H9 (cell line): ENCODE results near the gene RAB3IP. TPM values are rescaled to one million over a fixed set of nuclear protein-coding genes. Genes with fewer than 3 reads are reported as not detected.

Experiments
- DNase-seq: peaks from one replicate; pipeline ENCODE4 v3.0.0-alpha.2; 2017
- H2AFZ ChIP-seq: one replicate; pipeline ENCODE4 v1.6.1; 2013; ENCODE audit warnings: mild to moderate bottlenecking, low read length, control low read depth, moderate library complexity
- H2AK5ac ChIP-seq: 2 replicates; pipeline ENCODE4 v1.6.1; 2013; ENCODE audit warnings: low read length, control low read depth, mixed read lengths; ENCODE audit not compliant: insufficient read length
- H2BK120ac ChIP-seq: one replicate; pipeline ENCODE4 v1.6.1; 2013; ENCODE audit warnings: low read depth, mild to moderate bottlenecking, low read length, control low read depth, inconsistent platforms; ENCODE audit not compliant: poor library complexity, severe bottlenecking
- H2BK12ac ChIP-seq: 2 replicates; pipeline ENCODE4 v1.6.1; 2013; ENCODE audit warnings: low read length, control low read depth, mixed read lengths, low read depth; ENCODE audit not compliant: insufficient read length
- H2BK15ac ChIP-seq: 2 replicates; pipeline ENCODE4 v1.6.1; 2013; ENCODE audit warnings: low read depth, low read length, control low read depth
- H2BK20ac ChIP-seq: one replicate; pipeline ENCODE4 v1.6.1; 2013; ENCODE audit warnings: low read depth, mild to moderate bottlenecking, low read length, control low read depth, inconsistent platforms; ENCODE audit not compliant: poor library complexity, severe bottlenecking
- H2BK5ac ChIP-seq: 2 replicates; pipeline ENCODE4 v1.6.1; 2013; ENCODE audit warnings: low read length, control low read depth, mixed read lengths; ENCODE audit not compliant: insufficient read length
- H3K14ac ChIP-seq: 2 replicates; pipeline ENCODE4 v1.6.1; 2013; ENCODE audit warnings: low read length, control low read depth; ENCODE audit not compliant: insufficient read depth
- H3K18ac ChIP-seq: 2 replicates; pipeline ENCODE4 v1.6.1; 2013; ENCODE audit warnings: low read depth, mild to moderate bottlenecking, mixed read lengths, low read length, control low read depth; ENCODE audit not compliant: insufficient read length
- H3K23ac ChIP-seq: 2 replicates; pipeline ENCODE4 v1.6.1; 2013; ENCODE audit warnings: low read length, control low read depth, mixed read lengths, low read depth; ENCODE audit not compliant: insufficient read length
- H3K23me2 ChIP-seq: 2 replicates; pipeline ENCODE4 v1.6.1; 2013; ENCODE audit warnings: low read depth, mild to moderate bottlenecking, mixed read lengths, low read length, control low read depth; ENCODE audit not compliant: insufficient read length, poor library complexity, severe bottlenecking
- H3K27ac ChIP-seq: 2 replicates; pipeline ENCODE4 v1.5.1; 2013; ENCODE audit warnings: low read length, control low read depth, mixed read lengths, low read depth; ENCODE audit not compliant: insufficient read length
- H3K27me3 ChIP-seq: 2 replicates; pipeline ENCODE4 v1.6.1; 2013; ENCODE audit warnings: low read length, control low read depth, inconsistent platforms; ENCODE audit not compliant: insufficient read depth
- H3K4ac ChIP-seq: 2 replicates; pipeline ENCODE4 v1.6.1; 2013; ENCODE audit warnings: low read depth, mild to moderate bottlenecking, control low read depth, inconsistent platforms, low read length, moderate library complexity
- H3K4me1 ChIP-seq: 2 replicates; pipeline ENCODE4 v1.6.1; 2013; ENCODE audit warnings: low read length, control low read depth, inconsistent platforms; ENCODE audit not compliant: insufficient read depth
- H3K4me2 ChIP-seq: 2 replicates; pipeline ENCODE4 v1.6.1; 2013; ENCODE audit warnings: low read length, control low read depth, mixed read lengths; ENCODE audit not compliant: insufficient read length, insufficient read depth
- H3K56ac ChIP-seq: 2 replicates; pipeline ENCODE4 v1.6.1; 2013; ENCODE audit warnings: low read depth, mild to moderate bottlenecking, mixed read lengths, low read length, control low read depth; ENCODE audit not compliant: insufficient read length
- H3K79me1 ChIP-seq: 2 replicates; pipeline ENCODE4 v1.6.1; 2013; ENCODE audit warnings: low read depth, mild to moderate bottlenecking, moderate library complexity, low read length, control low read depth, inconsistent platforms; ENCODE audit not compliant: insufficient read depth, poor library complexity, severe bottlenecking
- H3K79me2 ChIP-seq: 2 replicates; pipeline ENCODE4 v1.6.1; 2013; ENCODE audit warnings: low read length, control low read depth, inconsistent platforms; ENCODE audit not compliant: insufficient read depth
- H3K9ac ChIP-seq: 2 replicates; pipeline ENCODE4 v1.6.1; 2013; ENCODE audit warnings: low read length, control low read depth, mixed read lengths; ENCODE audit not compliant: insufficient read length; ENCODE audit errors: extremely low read depth
- H3K9me3 ChIP-seq: one replicate; pipeline ENCODE4 v1.6.1; 2013; ENCODE audit warnings: low read depth, low read length, inconsistent platforms; ENCODE audit not compliant: control insufficient read depth
- H3T11ph ChIP-seq: one replicate; pipeline ENCODE4 v1.6.1; 2013; ENCODE audit warnings: mild to moderate bottlenecking, low read length, control low read depth, inconsistent platforms
- H4K20me1 ChIP-seq: one replicate; pipeline ENCODE4 v1.6.1; 2013; ENCODE audit not compliant: control insufficient read depth, insufficient read length, insufficient read depth
- H4K5ac ChIP-seq: 2 replicates; pipeline ENCODE4 v1.6.1; 2013; ENCODE audit warnings: low read depth, mild to moderate bottlenecking, mixed read lengths, low read length, control low read depth; ENCODE audit not compliant: insufficient read length
- H4K8ac ChIP-seq: replicated peaks from 2 replicates; pipeline ENCODE4 v1.6.1; 2013; ENCODE audit warnings: low read length, control low read depth, mixed read lengths, low read depth; ENCODE audit not compliant: insufficient read length
- H4K91ac ChIP-seq: 2 replicates; pipeline ENCODE4 v1.6.1; 2013; ENCODE audit warnings: low read depth, mild to moderate bottlenecking, moderate library complexity, mixed read lengths, low read length, control low read depth; ENCODE audit not compliant: insufficient read length
- H3K27ac Mint-ChIP-seq, 3 experiments: 2 replicates in 2 of 3; 3 replicates in 1 of 3; pipeline ENCODE4 v1.8.0; 2020 to 2021; ENCODE audit warnings: mixed read lengths in 3 of 3, mild to moderate bottlenecking in 1 of 3, moderate library complexity in 1 of 3
- H3K27me3 Mint-ChIP-seq: 2 replicates; pipeline ENCODE4 v1.8.0; 2021; ENCODE audit warnings: low read depth, mild to moderate bottlenecking, moderate library complexity, mixed read lengths
- H3K36me3 Mint-ChIP-seq, 3 experiments: 2 replicates in 2 of 3; 3 replicates in 1 of 3; pipeline ENCODE4 v1.8.0; 2020 to 2021; ENCODE audit warnings: low read depth in 3 of 3, mixed read lengths in 3 of 3; ENCODE audit not compliant: insufficient read depth in 1 of 3
- H3K4me1 Mint-ChIP-seq, 2 experiments: 2 replicates each; pipeline ENCODE4 v1.8.0; 2020; ENCODE audit warnings: mixed read lengths in 2 of 2
- H3K4me3 Mint-ChIP-seq, 2 experiments: 2 replicates in 1 of 2; 3 replicates in 1 of 2; pipeline ENCODE4 v1.8.0; 2020 to 2021; ENCODE audit warnings: mild to moderate bottlenecking in 2 of 2, mixed read lengths in 2 of 2, moderate library complexity in 1 of 2
- H3K9me3 Mint-ChIP-seq, 2 experiments: 2 replicates in 1 of 2; 3 replicates in 1 of 2; pipeline ENCODE4 v1.8.0; 2020; ENCODE audit warnings: mild to moderate bottlenecking in 2 of 2, mixed read lengths in 2 of 2, moderate library complexity in 1 of 2
- CTCF ChIP-seq: fragments of 200-600 bp; sonication (generic); conservative IDR thresholded peaks from 3 replicates; pipeline ENCODE4 v1.8.0; 2021; ENCODE audit warnings: antibody characterized with exemption, mild to moderate bottlenecking
- total RNA-seq: library from RNA; stranded (reverse); gene quantifications from 2 replicates; pipeline ENCODE4 v1.2.1, GENCODE V29; 2021

Gene RAB3IP
- total RNA-seq, 1 experiment from 2014 or later: 45.5 TPM

GRCh38 chr12:69846976-69847375 lies 108.3 kb downstream of the RAB3IP start:
- Histone ChIP-seq H4K8ac (no peak overlapping the region), H2BK5ac (no peak overlapping the region), H3K14ac (no peak overlapping the region), H3K79me2 (no peaks in the 10 kb centered on the region), H3K27ac (no peak overlapping the region), H2BK15ac (no peak overlapping the region), H3K9ac (no peak overlapping the region), H4K20me1 (no peaks in the 10 kb centered on the region), H3K4me1 (no peaks in the 10 kb centered on the region), H3K18ac (no peak overlapping the region), H2BK12ac (no peak overlapping the region), H3T11ph (no peak overlapping the region), H3K23ac (no peak overlapping the region), H3K4ac (no peak overlapping the region), H3K27me3 (no peaks in the 10 kb centered on the region), H3K56ac (no peak overlapping the region), H4K5ac (no peak overlapping the region), H2BK20ac (no peak overlapping the region), H2BK120ac (no peak overlapping the region), H2AK5ac (no peak overlapping the region), H3K4me2 (no peak overlapping the region), H4K91ac (no peak overlapping the region), H3K9me3 (no peaks in the 10 kb centered on the region), H3K79me1 (no peaks in the 10 kb centered on the region), H3K23me2 (no peaks in the 10 kb centered on the region), H2AFZ (no peak overlapping the region)
- Mint-ChIP-seq H3K4me1 (peaks cover 4 to 5% of the 10 kb centered on the region in 2 experiments; a peak in 3 of 4 replicates), H3K4me3 (no peak overlapping the region), H3K27ac (no peak overlapping the region), H3K9me3 (peaks cover 5 to 12% of the 10 kb centered on the region in 2 experiments; a peak in 3 of 5 replicates), H3K36me3 (peaks cover 0 to 5% (median 0%) of the 10 kb centered on the region in 3 experiments; a peak in 3 of 7 replicates), H3K27me3 (no peaks in the 10 kb centered on the region)
- no peak for DNase-seq
- TF ChIP-seq CTCF: no peak
